ENCODE data around the gene PPM1K.
A peak's percentile ranks its signal among the peaks of the same experiment; 100 is the strongest.
"Not testable (repeated sequence)": the region's sequence is repeated elsewhere in the genome, so short reads cannot be mapped to it uniquely, and the experiment has no call there.

The PPM1K gene

GRCh38 chr4:88284439-88285234, at the start of gene PPM1K:
TSS of gene PPM1K (minus strand) at chr4:88284561. CDS start at chr4:88278583, 5,978 bp downstream.
- DNase-seq, result peak; percentile 100

- DNase-seq, result no peak
Measured at GRCh38 chr4:88333741-88334405, 49.5 kb upstream of the PPM1K start.

GRCh38 chr4:88327665-88328064, 43.3 kb upstream of the PPM1K start:
- DNase-seq, result no peak

DNA sequence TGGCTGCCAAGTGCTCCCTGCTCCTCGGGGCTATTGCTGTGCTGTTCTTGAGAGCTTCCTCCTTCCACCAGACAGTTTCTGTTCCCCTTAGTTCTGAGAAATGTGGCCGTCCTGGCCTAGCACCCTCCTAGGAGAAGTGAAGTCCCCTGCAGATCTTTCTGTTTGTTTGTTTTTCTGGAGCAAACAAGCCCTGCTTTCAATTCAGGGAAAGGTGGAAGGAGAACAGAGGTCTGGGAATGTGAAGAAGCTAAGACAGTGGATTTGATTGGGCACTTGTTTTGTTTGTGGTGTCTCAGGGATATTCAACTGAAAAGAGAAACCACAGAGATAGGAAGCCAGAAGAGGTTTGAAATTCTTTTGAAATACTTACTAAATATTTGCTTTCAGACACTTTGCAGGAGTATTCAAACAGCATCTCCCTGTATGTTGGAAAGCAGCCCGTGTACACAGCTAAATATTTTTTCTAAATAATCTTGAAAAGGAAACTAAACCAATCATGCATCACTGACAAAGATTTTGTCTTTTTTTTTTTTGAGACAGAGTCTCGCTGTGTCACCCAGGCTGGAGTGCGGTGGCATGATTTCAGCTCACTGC, 36.5 kb upstream of the PPM1K start:
- DNase-seq, result no peak

- no peak for DNase-seq
Measured at GRCh38 chr4:88320224-88320779, 35.9 kb upstream of the PPM1K start.

- no peak for DNase-seq
Measured at GRCh38 chr4:88318751-88319350, 34.5 kb upstream of the PPM1K start.

DNA sequence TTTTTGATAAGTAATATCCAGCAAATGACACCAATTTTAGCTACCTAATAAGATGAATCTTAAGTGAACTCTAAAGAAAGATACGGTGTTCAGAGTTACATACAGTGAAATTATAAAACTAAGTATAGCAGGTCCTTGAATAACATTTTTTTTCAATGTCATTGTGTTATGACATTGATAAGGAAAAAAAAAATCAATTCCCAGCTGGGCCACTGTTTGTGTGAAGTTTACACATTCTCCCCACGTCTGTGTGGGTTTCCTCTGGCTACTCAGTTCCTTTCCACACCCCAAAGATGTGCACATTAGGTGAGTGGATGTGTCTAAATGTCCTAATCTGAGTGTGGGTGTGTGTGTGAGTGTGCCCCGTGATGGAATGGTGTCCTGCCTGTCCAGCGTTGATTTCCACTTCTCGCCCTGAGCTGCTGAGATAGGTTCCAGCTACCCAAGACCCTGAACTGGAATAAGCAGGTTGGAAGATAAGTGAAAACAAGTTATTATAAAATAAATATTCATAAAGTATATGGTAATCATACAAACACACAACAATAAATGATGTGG, 31.2 kb upstream of the PPM1K start:
- no peak for DNase-seq

DNA sequence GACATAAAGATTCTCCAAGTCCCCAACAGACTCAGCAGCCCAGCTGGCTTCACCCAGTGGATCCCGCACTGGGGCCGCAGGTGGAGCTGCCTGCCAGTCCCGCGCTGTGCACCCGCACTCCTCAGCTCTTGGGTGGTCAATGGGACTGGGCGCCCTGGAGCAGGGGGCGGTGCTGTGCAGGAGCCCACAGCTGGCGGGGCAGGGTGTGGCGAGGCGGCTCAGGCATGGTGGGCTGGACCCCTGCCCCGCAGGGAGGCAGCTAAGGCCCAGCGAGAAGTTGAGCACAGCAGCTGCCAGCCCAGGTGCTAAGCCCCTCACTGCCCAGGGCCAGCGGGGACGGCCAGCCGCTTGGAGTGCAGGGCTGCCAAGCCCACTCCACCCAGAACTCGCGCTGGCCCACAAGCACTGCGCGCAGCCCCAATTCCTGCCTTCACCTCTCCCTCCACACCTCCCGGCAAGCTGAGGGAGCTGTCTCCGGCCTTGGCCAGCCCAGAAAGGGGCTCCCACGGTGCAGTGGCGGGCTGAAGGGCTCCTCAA, 28.8 kb upstream of the PPM1K start:
- DNase-seq, result not testable (repeated sequence)

DNA sequence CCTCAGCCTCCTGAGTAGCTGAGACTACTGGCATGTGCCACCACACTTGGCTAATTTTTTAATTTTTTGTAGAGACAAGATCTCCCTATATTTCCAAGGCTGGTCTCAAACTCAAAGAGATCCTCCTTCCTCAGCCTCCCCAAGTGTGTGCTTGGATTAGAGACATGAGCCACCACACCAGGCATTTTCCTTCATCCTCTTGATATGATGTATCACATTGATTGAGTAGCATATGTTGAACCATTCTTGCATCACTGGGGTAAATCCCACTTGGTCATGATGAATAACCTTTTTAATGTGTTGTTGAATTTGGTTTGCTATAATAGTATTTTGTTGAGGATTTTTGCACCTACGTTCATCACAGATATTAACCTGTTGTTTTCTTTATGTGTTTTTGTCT, 24.2 kb upstream of the PPM1K start:
- no peak for DNase-seq

DNA sequence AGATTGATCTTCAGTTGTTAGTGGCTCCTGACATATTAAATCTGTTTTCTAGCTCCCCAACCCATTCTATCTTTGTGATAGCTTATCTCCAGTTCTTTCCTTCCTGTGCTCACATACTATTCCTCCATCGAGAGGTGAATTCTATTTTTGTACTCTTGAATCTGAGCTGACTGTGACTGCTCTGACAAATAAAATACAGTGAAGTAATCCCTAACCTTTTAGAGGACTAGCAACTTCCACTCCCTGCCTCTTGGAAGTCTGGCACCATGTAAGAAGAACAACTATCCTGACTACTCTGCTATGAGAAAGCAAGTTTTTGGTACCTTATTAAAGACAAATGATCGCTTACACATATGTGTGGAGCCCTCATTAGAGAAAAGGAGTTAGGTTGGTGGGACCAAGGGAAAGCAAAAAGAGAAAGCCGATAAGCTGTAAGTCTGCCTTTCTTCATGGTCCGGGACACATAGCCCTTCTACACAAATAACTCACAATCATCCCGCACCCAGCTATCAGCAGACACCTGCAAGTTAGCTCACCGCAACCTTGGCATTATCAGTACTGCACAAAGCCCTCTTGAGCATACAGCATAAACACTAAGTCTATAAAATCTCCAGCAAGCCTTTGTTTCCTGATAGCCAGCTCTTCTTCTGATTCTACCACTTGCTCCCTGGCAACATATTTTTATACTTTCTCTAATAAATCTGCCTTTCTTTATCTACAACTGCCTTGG, 13.5 kb upstream of the PPM1K start:
- DNase-seq, result no peak

- DNase-seq, result no peak
Measured at GRCh38 chr4:88297212-88297516, 12.8 kb upstream of the PPM1K start.

DNA sequence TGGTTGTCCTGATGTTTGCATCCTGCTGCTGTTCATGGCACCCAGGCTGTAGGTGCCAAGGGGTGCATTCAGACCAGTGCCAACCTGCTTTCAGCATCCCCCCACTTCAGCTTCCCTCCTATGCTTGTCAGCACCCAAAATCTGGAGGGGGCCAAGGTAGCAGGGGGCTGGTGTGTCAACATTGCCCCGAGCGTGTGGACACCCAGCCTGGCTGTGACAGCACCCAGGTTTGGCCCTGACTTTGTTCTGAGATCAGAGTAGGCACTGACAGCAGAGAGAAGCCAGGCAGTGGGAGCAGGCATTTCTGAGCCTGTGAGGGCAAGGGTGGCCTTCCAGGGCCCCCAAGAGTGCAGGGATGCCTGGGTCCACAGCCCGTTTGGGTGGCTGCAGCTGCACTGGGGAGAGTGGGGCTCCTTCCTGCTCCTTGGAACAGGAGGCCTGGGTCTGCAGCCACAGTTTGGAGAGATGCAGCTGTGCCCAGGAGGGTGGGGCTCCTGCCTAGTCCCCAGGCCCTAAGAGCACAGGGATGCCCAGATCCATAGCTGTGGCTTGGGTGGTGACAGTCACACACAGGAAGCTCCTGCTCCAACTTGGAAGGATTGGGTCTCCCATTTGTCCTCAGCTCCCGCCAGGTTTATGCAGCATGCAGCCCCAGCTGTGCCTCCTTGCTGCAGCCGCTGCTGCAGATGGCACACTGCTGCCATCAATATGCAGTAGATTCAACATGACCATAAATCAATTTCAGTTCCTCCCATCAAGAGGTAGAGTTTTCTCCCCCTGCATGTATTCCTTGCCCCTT, 12.3 kb upstream of the PPM1K start:
- no peak for DNase-seq

GRCh38 chr4:88295656-88296055, 11.3 kb upstream of the PPM1K start:
- no peak for DNase-seq

DNA sequence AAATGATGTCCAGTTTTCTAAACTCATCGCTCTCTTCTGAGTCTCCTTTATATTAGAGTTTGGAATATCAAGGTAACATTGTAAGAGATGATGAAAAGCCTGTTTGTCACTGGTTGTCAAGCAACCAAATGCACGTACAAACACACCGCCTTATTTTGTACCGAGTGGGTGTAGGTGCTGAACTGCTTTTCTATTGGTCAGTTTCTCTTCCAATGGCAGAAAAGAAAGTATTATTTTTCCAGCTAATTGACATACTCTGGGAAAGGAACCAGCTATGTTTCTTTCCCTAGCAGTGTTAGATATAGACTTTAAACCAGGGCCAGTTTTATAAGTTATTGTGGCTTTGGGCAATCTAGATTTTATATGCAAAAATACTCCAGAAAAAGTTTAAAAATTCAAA, 6.6 kb upstream of the PPM1K start:
- no peak for DNase-seq

GRCh38 chr4:88286897-88287296, 2.5 kb upstream of the PPM1K start:
- DNase-seq, result no peak

- no peak for DNase-seq
Measured at GRCh38 chr4:88285235-88285653, 883 bp upstream of the PPM1K start.

DNA sequence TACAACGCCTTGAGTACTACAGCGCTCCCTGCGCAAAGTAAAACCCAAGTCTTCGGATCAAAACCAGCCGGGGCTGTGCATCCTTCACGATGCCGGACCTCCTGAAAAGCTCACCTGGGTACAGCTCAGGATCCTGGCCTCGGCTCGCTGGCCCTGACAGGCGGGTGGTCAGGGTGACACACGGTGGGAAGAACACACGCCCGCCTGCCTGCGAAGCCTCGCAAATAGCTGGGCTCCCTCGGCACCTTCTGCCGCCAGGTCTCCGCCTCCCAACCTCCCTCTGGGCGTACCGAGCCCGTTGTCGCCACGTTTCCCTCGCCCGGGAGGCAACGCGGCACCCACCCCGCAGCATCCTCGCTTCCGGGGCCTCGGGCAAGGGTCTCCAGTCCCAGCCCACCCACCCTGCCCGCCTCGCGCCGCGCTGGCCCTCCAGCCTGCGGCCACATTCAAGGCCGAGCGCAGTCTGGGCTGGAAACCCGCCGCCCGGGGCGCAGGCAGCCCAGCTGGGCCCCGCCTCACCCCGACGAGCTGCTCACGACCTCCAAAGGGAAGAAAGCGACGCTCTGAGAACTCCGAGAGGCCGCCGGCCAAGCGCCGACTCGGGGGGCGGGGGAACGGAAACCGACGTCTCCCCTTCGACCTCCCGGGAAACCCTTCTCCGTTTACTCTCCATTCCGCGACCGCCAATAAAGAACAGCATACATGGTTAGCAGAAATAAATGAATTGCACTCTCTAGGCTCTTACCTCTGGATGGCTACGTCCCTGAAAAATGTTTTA, 511 bp downstream of the PPM1K start:
- DNase-seq, result peak; percentile 87

GRCh38 chr4:88280228-88280795, 4.0 kb downstream of the PPM1K start:
- DNase-seq, result no peak

- no peak for DNase-seq
Measured at GRCh38 chr4:88277711-88278225, 6.6 kb downstream of the PPM1K start.

Data from right hindlimb (tissue), 1 donor.